IMR-90 (cell line): ENCODE measurements around the gene DCUN1D3. TPM values are rescaled to one million over a fixed set of nuclear protein-coding genes. Genes with fewer than 3 reads are reported as not detected.

Experiments used
- ATAC-seq: fragments of 200-7000 bp; cut with Tn5 transposase; 2 replicates; pipeline ENCODE4 v1.9.1; 2020; ENCODE audit warnings: low read depth, mild to moderate bottlenecking, moderate library complexity
- BruUV-seq: library from RNA; stranded (reverse); fragments of 400-500 nt; replicated peaks from 2 replicates; lab custom pipeline; 2021; lab: Mats Ljungman, UMichigan
- CTCF ChIA-PET: fragments of 300-600 bp; formaldehyde crosslinking; extraction: SDS; loops from one replicate; lab custom pipeline; 2021; ENCODE audit warnings: antibody characterized with exemption; lab: Yijun Ruan, JAX
- POLR2A ChIA-PET: fragments of 300-600 bp; sonication (Branson Sonifier 250); formaldehyde crosslinking; loops from one replicate; lab custom pipeline; 2022; ENCODE audit warnings: antibody characterized with exemption; ENCODE audit not compliant: unreplicated experiment; lab: Charles Lee
- DNase-seq: peaks from one replicate; pipeline ENCODE4 v3.0.0; 2013
- H2AFZ ChIP-seq: replicated peaks from 2 replicates; pipeline ENCODE3; 2013; ENCODE audit warnings: low read length, mild to moderate bottlenecking; ENCODE audit not compliant: poor library complexity
- H2AK5ac ChIP-seq: 2 replicates; pipeline ENCODE4 v1.6.1; 2013; ENCODE audit warnings: low read depth, low read length, inconsistent platforms
- H2AK9ac ChIP-seq: replicated peaks from 2 replicates; pipeline ENCODE3; 2013; ENCODE audit warnings: mild to moderate bottlenecking, low read depth, low read length, moderate library complexity; ENCODE audit not compliant: poor library complexity
- H2BK120ac ChIP-seq: 2 replicates; pipeline ENCODE4 v1.6.1; 2013; ENCODE audit warnings: low read depth, low read length, inconsistent platforms
- H2BK15ac ChIP-seq: 3 replicates; pipeline ENCODE4 v1.6.1; 2013; ENCODE audit warnings: low read depth, low read length, inconsistent platforms
- H2BK20ac ChIP-seq: 2 replicates; pipeline ENCODE4 v1.6.1; 2013; ENCODE audit warnings: low read depth, mild to moderate bottlenecking, inconsistent platforms, low read length, moderate library complexity
- H2BK5ac ChIP-seq: 2 replicates; pipeline ENCODE4 v1.6.1; 2013; ENCODE audit warnings: mild to moderate bottlenecking, low read depth, low read length, inconsistent platforms; ENCODE audit not compliant: poor library complexity, severe bottlenecking
- H3K14ac ChIP-seq: replicated peaks from 2 replicates; pipeline ENCODE4 v1.6.1; 2013; ENCODE audit warnings: low read depth, low read length, inconsistent platforms
- H3K18ac ChIP-seq: 2 replicates; pipeline ENCODE4 v1.6.1; 2013; ENCODE audit warnings: low read depth, low read length, control low read depth
- H3K23ac ChIP-seq: 2 replicates; pipeline ENCODE4 v1.6.1; 2013; ENCODE audit warnings: low read depth, low read length, inconsistent platforms
- H3K27ac ChIP-seq: 2 replicates; pipeline ENCODE4 v1.5.1; 2013; ENCODE audit warnings: mild to moderate bottlenecking, control low read depth, low read length; ENCODE audit not compliant: insufficient read depth
- H3K27me3 ChIP-seq: 2 replicates; pipeline ENCODE4 v1.6.1; 2013; ENCODE audit warnings: low read length; ENCODE audit not compliant: control insufficient read depth, insufficient read depth
- H3K36me3 ChIP-seq: 2 replicates; pipeline ENCODE4 v1.6.1; 2013; ENCODE audit warnings: low read length, mixed read lengths; ENCODE audit not compliant: control insufficient read depth, insufficient read depth
- H3K4ac ChIP-seq: 2 replicates; pipeline ENCODE4 v1.6.1; 2013; ENCODE audit warnings: low read depth, low read length, inconsistent platforms
- H3K4me1 ChIP-seq: 2 replicates; pipeline ENCODE4 v1.6.1; 2013; ENCODE audit warnings: low read length, mixed read lengths; ENCODE audit not compliant: control insufficient read depth, insufficient read depth
- H3K4me2 ChIP-seq: 2 replicates; pipeline ENCODE4 v1.6.1; 2013; ENCODE audit warnings: low read depth, mild to moderate bottlenecking, control low read depth, low read length, moderate library complexity
- H3K4me3 ChIP-seq: 2 replicates; pipeline ENCODE4 v1.5.1; 2013; ENCODE audit warnings: low read depth, mild to moderate bottlenecking, control low read depth, low read length, moderate library complexity; ENCODE audit not compliant: insufficient read depth
- H3K56ac ChIP-seq: 2 replicates; pipeline ENCODE4 v1.6.1; 2013; ENCODE audit warnings: low read length, inconsistent platforms; ENCODE audit not compliant: insufficient read depth; ENCODE audit errors: extremely low read depth
- H3K79me1 ChIP-seq, 2 experiments: 2 replicates each; pipeline ENCODE4 v1.6.1; 2013; ENCODE audit warnings: low read length in 2 of 2, inconsistent platforms in 1 of 2, low read depth in 1 of 2
- H3K9ac ChIP-seq: 2 replicates; pipeline ENCODE4 v1.6.1; 2013; ENCODE audit warnings: low read depth, low read length, control low read depth
- H3K9me1 ChIP-seq: 2 replicates; pipeline ENCODE4 v1.6.1; 2013; ENCODE audit warnings: low read length, inconsistent platforms; ENCODE audit not compliant: insufficient read depth
- H3K9me3 ChIP-seq: 2 replicates; pipeline ENCODE4 v1.6.1; 2013; ENCODE audit warnings: low read length; ENCODE audit not compliant: control insufficient read depth, insufficient read depth
- H4K20me1 ChIP-seq: 2 replicates; pipeline ENCODE4 v1.6.1; 2013; ENCODE audit warnings: low read length, inconsistent platforms; ENCODE audit not compliant: insufficient read depth
- H4K5ac ChIP-seq: 2 replicates; pipeline ENCODE4 v1.6.1; 2013; ENCODE audit warnings: mild to moderate bottlenecking, low read depth, low read length, control low read depth
- H4K8ac ChIP-seq, 2 experiments: 2 replicates each; pipeline ENCODE4 v1.6.1; 2013; ENCODE audit warnings: low read depth in 2 of 2, low read length in 2 of 2, control low read depth in 1 of 2, inconsistent platforms in 1 of 2
- H4K91ac ChIP-seq: 2 replicates; pipeline ENCODE4 v1.6.1; 2013; ENCODE audit warnings: low read depth, low read length, inconsistent platforms; ENCODE audit not compliant: insufficient read depth
- SMC3 ChIP-seq: fragments of 150-350 bp; IDR thresholded peaks from 2 replicates; pipeline ENCODE4 v1.6.1; 2016; ENCODE audit warnings: low read depth, mild to moderate bottlenecking, antibody characterized with exemption, low read length, moderate library complexity
- WGBS, 2 experiments: methylation state at CpG; one replicate each; pipeline versions ENCODE4 v1.1.5 to v1.1.7; 2013; ENCODE audit warnings: missing lambda C conversion rate in 2 of 2; ENCODE audit not compliant: insufficient read length in 1 of 2; ENCODE audit errors: extremely low coverage in 2 of 2; 5-methylcytosine and 5-hydroxymethylcytosine counted together
- dilution Hi-C: fragments of 300-500 bp; cut with HindIII; formaldehyde crosslinking; loops from one replicate; pipeline ENCODE4 v1.14.3; 2018; ENCODE audit warnings: low sequenced_read_pairs; ENCODE audit not compliant: unreplicated experiment
- in situ Hi-C: fragments of 300-500 bp; cut with MboI; formaldehyde crosslinking; loops from 3 replicates; pipeline ENCODE4 v1.14.3; 2019; ENCODE audit warnings: low sequenced_read_pairs, inconsistent platforms, mixed read lengths
- intact Hi-C: fragments of 100-400 bp; cut with micrococcal nuclease; formaldehyde crosslinking; loops from 2 replicates; pipeline ENCODE4 v1.10.0; 2022
- polyA plus RNA-seq, 3 experiments: library from polyadenylated mRNA; depleted of rRNA; stranded (reverse); fragments of >200 nt; gene quantifications; 2 replicates each; pipeline ENCODE4 v1.2.3, GENCODE V29; 2012; ENCODE audit warnings: low replicate concordance in 1 of 3
- total RNA-seq: library from RNA; depleted of rRNA; stranded (reverse); fragments of >200 nt; gene quantifications from 2 replicates; pipeline ENCODE4 v1.2.3, GENCODE V29; 2012

Gene DCUN1D3
- total and polyA plus RNA-seq, 2 of the 4 experiments (the other 2 are of a cell fraction) = 8.1 to 42.3 TPM

DNA sequence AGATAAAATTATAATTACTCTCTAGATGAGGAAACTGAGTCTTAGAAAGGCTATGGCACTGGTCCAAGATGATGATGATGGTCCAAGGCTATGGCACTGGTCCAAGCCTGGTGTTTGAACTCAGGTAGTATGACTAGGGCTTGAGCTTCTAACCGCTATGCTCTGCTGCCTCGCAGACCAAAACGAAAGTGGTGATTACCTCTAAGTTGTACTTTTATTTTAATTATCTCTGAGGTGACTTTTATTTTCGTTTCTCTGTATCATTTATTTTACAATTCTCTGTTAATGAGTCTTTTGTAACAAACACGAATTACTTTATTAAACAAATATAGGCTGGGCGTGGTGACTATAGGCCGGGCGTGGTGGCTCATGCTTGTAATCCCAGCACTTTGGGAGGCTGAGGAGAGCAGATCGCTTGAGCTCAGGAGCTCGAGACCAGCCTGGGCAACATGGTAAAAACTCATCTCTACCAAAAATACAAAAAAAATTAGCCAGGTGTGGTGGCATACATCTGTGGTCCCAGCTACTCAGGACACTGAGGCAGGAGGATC lies 88.2 kb downstream of the DCUN1D3 start:
- Histone ChIP-seq H3K4me3 (no peak overlapping the region), H4K91ac (no peak overlapping the region), H3K4ac (no peak overlapping the region), H3K4me1 (no peaks in the 10 kb centered on the region), H2BK120ac (no peak overlapping the region), H3K9ac (no peak overlapping the region), H4K20me1 (no peaks in the 10 kb centered on the region), H2AK9ac (no peak overlapping the region), H3K9me3 (no peaks in the 10 kb centered on the region), H3K18ac (no peak overlapping the region), H4K5ac (no peak overlapping the region), H4K8ac (no peak overlapping the region), H2AK5ac (no peak overlapping the region), H3K27me3 (no peaks in the 10 kb centered on the region), H2BK5ac (no peak overlapping the region), H3K9me1 (peaks cover 8% of the 10 kb centered on the region), H3K79me1 (peaks cover 9 to 23% of the 10 kb centered on the region in 2 experiments), H2BK15ac (no peak overlapping the region), H3K14ac (no peak overlapping the region), H2AFZ (no peak overlapping the region), H3K4me2 (no peak overlapping the region), H3K23ac (no peak overlapping the region), H2BK20ac (no peak overlapping the region), H3K27ac (no peak overlapping the region), H3K36me3 (no peaks in the 10 kb centered on the region), H3K56ac (no peak overlapping the region)
- ChIA-PET POLR2A (no interaction called here), CTCF (no interaction called here)
- no peak for TF ChIP-seq SMC3
- ATAC-seq = no peak
- BruUV-seq = no TSS peak
- in situ Hi-C loops (no loop called here), intact Hi-C loops (no loop called here), dilution Hi-C loops (no loop called here)
- DNase-seq = no peak
- no CpG with 5 or more reads among the region's 10 CpGs for WGBS, 2 experiments
